HFFc6 (cell line): ENCODE measurements around the gene CCL22. TPM values are rescaled to one million over a fixed set of nuclear protein-coding genes. Genes with fewer than 3 reads are reported as not detected.
A peak's percentile ranks its signal among the peaks of the same experiment; 100 is the strongest.

Experiments used
- DNase-seq: peaks from one replicate; pipeline ENCODE4 v3.0.0-alpha.2; 2018
- H3K27ac Mint-ChIP-seq: 2 replicates; pipeline ENCODE4 v1.8.0; 2020; ENCODE audit warnings: mild to moderate bottlenecking, mixed read lengths
- H3K27me3 Mint-ChIP-seq: 2 replicates; pipeline ENCODE4 v1.8.0; 2021; ENCODE audit warnings: mild to moderate bottlenecking, moderate library complexity, mixed read lengths; ENCODE audit not compliant: insufficient read depth
- H3K36me3 Mint-ChIP-seq: 2 replicates; pipeline ENCODE4 v1.8.0; 2021; ENCODE audit warnings: low read depth, mixed read lengths
- H3K4me1 Mint-ChIP-seq: 2 replicates; pipeline ENCODE4 v1.8.0; 2020; ENCODE audit warnings: low read depth, mixed read lengths
- H3K4me3 Mint-ChIP-seq: 2 replicates; pipeline ENCODE4 v1.8.0; 2020; ENCODE audit warnings: mild to moderate bottlenecking, moderate library complexity, mixed read lengths
- H3K9me3 Mint-ChIP-seq: 2 replicates; pipeline ENCODE4 v1.8.0; 2020; ENCODE audit warnings: mild to moderate bottlenecking, mixed read lengths
- total RNA-seq, 6 experiments: library from RNA; stranded (reverse); fragmentation: NEBNext Ultra II Directional; extraction: Animal tissue kit (Norgen Biotek cat#: 25700); gene quantifications; 2 replicates in 1 of 6; 3 replicates in 5 of 6; pipeline ENCODE4 v1.2.3, GENCODE V29; 2021
- TF ChIP-seq, protein P1 (sequence below): fragments of 200-600 bp; sonication (generic); IDR thresholded peaks from 2 replicates; pipeline ENCODE4 v1.5.0; 2021; ENCODE audit warnings: antibody characterized with exemption, mild to moderate bottlenecking

CCL22 gene
- total RNA-seq, 6 experiments from 2014 or later: not detected

DNA sequence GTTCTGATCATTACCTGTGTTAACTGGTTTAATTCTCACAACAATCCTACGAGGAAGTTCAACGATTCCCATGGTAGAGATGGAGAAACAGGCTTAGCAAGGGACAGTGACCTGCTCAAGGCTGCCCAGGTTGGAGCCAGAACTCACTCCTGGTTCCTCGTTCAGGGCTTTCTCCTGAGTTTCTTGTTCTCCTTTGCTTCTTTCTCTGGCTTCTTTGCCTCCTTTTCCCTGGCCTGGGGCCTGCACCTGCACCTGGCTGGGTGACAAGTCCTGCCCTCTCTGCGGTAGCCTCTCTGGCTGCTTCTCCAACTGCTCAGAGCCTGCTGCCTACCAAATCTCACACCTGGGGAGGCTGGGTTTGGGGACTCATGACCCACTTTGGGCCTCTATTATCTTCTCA lies 2.8 kb downstream of the CCL22 start:
- Mint-ChIP-seq H3K36me3 (no peaks in the 10 kb centered on the region), H3K4me1 (no peaks in the 10 kb centered on the region), H3K4me3 (no peak overlapping the region)

DNA sequence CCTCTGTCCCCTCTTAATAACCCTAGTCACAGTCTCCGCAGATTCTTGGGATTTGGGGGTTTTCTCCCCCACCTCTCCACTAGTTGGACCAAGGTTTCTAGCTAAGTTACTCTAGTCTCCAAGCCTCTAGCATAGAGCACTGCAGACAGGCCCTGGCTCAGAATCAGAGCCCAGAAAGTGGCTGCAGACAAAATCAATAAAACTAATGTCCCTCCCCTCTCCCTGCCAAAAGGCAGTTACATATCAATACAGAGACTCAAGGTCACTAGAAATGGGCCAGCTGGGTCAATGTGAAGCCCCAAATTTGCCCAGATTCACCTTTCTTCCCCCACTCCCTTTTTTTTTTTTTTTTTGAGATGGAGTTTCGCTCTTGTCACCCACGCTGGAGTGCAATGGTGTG lies 5.6 kb downstream of the CCL22 start:
- Mint-ChIP-seq H3K4me3 (no peak overlapping the region), H3K27me3 (peaks cover 55% of the 10 kb centered on the region), H3K27ac (no peak overlapping the region)

More for the DNA sequence above, 2.8 kb downstream of the CCL22 start:
- Mint-ChIP-seq H3K27ac (no peak overlapping the region), H3K9me3 (no peaks in the 10 kb centered on the region), H3K27me3 (peaks cover 59% of the 10 kb centered on the region)
- TF ChIP-seq, protein P1, sequence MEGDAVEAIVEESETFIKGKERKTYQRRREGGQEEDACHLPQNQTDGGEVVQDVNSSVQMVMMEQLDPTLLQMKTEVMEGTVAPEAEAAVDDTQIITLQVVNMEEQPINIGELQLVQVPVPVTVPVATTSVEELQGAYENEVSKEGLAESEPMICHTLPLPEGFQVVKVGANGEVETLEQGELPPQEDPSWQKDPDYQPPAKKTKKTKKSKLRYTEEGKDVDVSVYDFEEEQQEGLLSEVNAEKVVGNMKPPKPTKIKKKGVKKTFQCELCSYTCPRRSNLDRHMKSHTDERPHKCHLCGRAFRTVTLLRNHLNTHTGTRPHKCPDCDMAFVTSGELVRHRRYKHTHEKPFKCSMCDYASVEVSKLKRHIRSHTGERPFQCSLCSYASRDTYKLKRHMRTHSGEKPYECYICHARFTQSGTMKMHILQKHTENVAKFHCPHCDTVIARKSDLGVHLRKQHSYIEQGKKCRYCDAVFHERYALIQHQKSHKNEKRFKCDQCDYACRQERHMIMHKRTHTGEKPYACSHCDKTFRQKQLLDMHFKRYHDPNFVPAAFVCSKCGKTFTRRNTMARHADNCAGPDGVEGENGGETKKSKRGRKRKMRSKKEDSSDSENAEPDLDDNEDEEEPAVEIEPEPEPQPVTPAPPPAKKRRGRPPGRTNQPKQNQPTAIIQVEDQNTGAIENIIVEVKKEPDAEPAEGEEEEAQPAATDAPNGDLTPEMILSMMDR: no peak
- no peak for DNase-seq

DNA sequence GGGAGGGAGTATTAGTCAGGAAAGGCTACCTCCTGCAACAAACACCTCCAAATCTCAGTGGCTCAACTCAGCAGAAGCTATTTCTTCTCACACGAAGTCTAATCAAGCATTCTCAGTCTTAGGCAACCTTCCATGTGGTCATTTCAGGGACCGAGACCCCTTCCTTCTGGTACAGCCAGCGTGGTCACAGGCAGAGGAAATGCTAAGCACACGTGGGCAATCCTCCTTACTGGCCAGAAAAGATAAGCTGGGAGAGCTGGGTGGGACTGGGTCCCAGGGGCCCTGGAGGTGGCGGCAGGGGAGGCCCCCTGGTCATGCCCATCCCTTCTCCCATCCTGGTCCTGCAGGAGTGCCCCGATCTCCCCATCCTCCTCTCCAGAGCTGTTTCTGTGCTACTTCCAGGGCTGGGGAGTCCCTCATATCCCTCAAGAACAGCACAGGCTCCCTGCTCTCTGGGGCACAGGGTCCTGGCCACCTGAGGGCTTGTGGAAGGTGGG lies 8.0 kb downstream of the CCL22 start:
- DNase-seq: no peak
- Mint-ChIP-seq H3K4me3 (no peak overlapping the region), H3K27me3 (peaks cover 60% of the 10 kb centered on the region), H3K9me3 (no peaks in the 10 kb centered on the region), H3K36me3 (no peaks in the 10 kb centered on the region), H3K4me1 (no peaks in the 10 kb centered on the region; the same call in 1 of the 2 replicates), H3K27ac (no peak overlapping the region)
- TF ChIP-seq, protein P1: no peak

More for the DNA sequence above, 5.6 kb downstream of the CCL22 start:
- Mint-ChIP-seq H3K4me1 (no peaks in the 10 kb centered on the region; the same call in 1 of the 2 replicates), H3K9me3 (no peaks in the 10 kb centered on the region), H3K36me3 (no peaks in the 10 kb centered on the region)
- no peak for DNase-seq
- TF ChIP-seq, protein P1: no peak

DNA sequence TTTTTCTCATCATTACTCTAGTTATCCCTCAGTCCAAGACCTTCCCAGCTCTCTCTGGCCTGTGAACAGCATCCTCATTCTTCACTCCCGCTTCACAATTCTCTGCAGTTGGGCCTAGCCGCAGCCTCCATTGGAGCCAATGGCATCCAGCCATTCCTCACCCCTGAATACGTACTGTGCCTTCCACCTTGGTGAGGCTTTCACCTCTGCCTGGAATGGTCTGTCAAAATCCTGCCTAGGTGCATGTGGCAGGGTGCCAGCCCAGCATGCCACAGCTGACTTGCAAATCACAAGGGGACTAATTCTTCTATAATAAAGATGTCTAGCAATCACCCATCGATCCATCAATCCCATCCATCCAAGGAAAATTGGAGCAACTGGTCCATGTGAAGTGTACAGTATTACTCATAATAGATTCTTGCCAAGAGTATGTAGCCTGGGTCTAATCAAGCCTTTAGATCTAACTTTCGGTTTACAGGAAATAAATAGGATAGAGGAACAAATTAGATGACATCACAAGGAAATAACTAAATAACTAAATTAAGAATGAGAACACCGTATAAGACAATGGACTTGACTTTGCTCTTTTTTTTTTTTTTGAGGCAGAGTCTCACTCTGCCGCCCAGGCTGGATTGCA lies 8.7 kb downstream of the CCL22 start:
- Mint-ChIP-seq H3K27me3 (peaks cover 61% of the 10 kb centered on the region), H3K4me1 (no peaks in the 10 kb centered on the region; the same call in 1 of the 2 replicates), H3K9me3 (no peaks in the 10 kb centered on the region), H3K4me3 (no peak overlapping the region), H3K36me3 (no peaks in the 10 kb centered on the region), H3K27ac (no peak overlapping the region)
- peak; percentile 46 for DNase-seq
- TF ChIP-seq, protein P1: no peak

DNA sequence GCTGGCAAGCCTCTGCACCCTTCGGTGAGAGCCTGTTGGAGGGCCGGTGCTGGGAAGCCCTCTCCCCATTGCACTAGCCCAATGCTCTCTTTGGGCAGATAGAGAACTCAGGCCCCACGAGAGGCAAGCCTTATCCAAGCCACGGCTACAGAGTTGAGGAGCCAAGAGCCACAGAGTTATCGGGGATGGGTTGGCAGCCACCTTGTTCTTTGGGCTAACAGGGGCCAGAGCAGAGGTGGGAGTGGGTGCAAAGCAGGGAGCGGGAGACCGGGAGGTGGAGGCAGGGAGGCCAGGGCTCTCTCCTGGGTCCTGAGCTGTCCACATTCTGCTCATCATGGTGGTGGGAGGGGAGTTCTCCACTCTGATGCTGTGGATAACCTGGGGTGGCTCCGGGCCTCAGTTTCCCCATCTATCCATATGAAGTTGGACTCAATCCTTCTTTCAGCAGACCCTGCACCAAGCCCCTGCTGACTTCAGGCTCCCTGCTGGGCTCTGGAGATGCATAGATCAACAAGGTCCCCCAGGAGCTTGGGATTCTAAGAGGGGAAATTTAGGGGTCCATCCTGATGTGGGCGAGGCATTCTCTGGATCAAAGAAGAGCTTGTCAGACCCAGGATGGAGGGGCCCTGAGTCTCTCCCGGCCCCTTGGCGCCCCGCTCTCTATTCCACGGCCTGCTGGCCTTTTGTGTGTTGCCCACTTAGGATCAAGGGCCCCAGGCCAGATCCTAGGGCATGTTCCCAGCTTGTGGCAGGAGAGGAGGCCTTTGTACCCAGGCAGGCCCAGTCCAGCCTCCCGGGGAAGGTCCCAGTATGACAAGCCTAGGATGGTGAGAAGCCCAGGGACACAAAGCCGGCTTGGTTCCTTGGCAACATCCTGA lies 13.2 kb downstream of the CCL22 start:
- Mint-ChIP-seq H3K4me3 (no peak overlapping the region), H3K9me3 (no peaks in the 10 kb centered on the region), H3K4me1 (no peaks in the 10 kb centered on the region; the same call in 1 of the 2 replicates), H3K27me3 (peaks cover 48% of the 10 kb centered on the region), H3K27ac (no peak overlapping the region), H3K36me3 (no peaks in the 10 kb centered on the region)
- TF ChIP-seq, protein P1: no peak
- DNase-seq: no peak
